Epithelial cell of prostate (primary cell): ENCODE results near the gene TRAPPC2L.
A peak's percentile ranks its signal among the peaks of the same experiment; 100 is the strongest.

Source experiments
- DNase-seq: peaks from one replicate; pipeline ENCODE4 v3.0.0-alpha.2; 2011; ENCODE audit warnings: low read depth, low spot score
- H3K27ac ChIP-seq: fragments of 450-650 bp; 2 replicates; pipeline ENCODE4 v1.5.1; 2017; ENCODE audit warnings: mild to moderate bottlenecking

The TRAPPC2L gene, protein sequence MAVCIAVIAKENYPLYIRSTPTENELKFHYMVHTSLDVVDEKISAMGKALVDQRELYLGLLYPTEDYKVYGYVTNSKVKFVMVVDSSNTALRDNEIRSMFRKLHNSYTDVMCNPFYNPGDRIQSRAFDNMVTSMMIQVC

GRCh38 chr16:88856828-88857727 is at the start of gene TRAPPC2L, which contains the start of gene GALNS:
TRAPPC2L (plus strand) TSS chr16:88857127; CDS start chr16:88857151, 24 bp downstream.
GALNS (minus strand) TSS chr16:88856947; CDS start chr16:88856877, 70 bp downstream.
- H3K27ac ChIP-seq, result peak within 1 kb of the TSS; percentile 19
- peak; percentile 56 for DNase-seq

- no peak for DNase-seq
- H3K27ac ChIP-seq, result no peak overlapping the region
These were observed 49.7 kb upstream of the TRAPPC2L start for GRCh38 chr16:88807142-88807625.

GRCh38 chr16:88807626-88808453 is 49.1 kb upstream of the TRAPPC2L start:
- no peak for DNase-seq
- no peak overlapping the region for H3K27ac ChIP-seq

DNA sequence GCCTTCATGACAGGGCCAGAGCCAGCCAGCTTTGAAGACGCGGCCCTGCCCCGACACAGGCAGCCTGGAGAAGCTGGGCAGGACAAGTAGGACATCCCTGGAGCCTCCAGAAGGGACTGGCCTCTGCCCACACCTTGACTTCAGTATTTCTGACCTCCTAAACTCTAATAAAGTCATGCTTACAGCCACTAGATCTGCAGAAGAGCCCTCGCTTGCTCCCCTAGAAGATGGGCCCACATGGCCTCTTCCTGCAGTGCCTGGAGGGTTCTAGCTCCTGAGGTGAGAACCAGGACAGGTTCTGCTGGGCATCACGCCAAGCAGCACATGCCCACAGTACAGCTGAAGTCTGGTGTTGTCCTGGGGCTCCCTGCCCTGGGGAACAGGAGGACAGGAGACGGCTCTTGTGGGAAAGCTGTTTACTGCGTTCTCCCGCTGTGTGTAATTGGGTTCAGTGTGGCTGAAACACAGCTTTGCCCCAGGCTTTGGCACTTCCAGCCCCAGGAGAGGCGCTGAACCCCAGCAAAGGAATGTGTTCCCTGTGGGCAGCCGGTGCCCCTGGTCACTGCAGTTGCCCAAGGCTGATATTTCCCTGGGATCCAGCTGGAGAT is 47.8 kb upstream of the TRAPPC2L start:
- no peak for DNase-seq
- no peak overlapping the region for H3K27ac ChIP-seq

- no peak for DNase-seq
- H3K27ac ChIP-seq, result no peak overlapping the region
These were observed 47.2 kb upstream of the TRAPPC2L start for GRCh38 chr16:88809676-88810165.

GRCh38 chr16:88810166-88810911 is 46.6 kb upstream of the TRAPPC2L start:
- peak overlapping the region; percentile 80 for H3K27ac ChIP-seq
- DNase-seq, result no peak

- DNase-seq, result no peak
- peak overlapping the region; percentile 80 for H3K27ac ChIP-seq
These were observed 45.8 kb upstream of the TRAPPC2L start for GRCh38 chr16:88810912-88811768.

- DNase-seq, result peak; percentile 64
These were observed 45.0 kb upstream of the TRAPPC2L start, which contains the start of gene APRT for GRCh38 chr16:88811769-88812512. APRT (minus strand) TSS chr16:88811928; CDS start chr16:88811899, 29 bp downstream.

GRCh38 chr16:88812513-88813268 is 44.2 kb upstream of the TRAPPC2L start:
- no peak for DNase-seq
- H3K27ac ChIP-seq, result peak overlapping the region; percentile 80

More at GRCh38 chr16:88811769-88812512, 45.0 kb upstream of the TRAPPC2L start, which contains the start of gene APRT:
- H3K27ac ChIP-seq, result peak within 1 kb of the TSS; percentile 80

DNA sequence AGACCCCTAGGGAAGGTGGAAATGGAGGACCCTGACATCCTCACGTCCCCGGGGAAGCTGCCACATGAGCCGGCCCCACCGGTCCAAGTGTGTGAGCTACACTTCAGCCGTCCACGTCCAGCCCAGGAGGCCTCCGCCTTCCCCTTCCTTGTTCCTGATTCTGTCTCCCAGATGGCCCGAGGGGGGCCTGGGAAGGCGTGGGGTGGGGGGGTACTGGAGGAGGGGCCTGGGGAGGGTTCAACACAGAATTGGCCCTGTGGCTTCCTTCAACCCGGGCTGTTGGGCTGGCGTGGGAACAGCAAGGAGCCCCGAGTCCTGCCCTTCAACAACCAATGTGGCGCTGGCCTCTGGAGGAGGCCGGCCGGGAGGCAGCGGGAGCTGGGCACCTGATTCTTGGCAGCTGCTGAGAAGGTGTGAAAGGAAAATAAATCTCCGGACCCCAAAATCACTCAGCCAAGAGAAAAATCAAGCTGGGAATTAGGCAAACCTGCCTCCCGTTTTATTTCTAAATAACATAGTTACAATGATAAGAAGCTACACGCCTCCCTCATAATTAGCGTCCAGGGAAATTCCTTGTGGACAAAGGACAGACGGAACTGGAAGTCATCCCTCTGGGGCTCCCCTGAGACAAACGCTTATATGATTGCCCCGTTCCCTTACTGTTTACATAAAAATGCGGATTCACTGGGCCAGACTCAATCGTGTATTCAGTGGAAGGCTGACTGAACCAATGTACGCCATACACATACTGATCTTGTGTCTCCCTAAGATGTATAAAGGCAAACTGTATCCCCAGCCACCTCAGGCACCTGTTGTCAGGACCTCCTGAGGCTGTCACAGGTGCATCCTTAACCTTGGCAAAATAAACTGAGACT is 43.4 kb upstream of the TRAPPC2L start:
- DNase-seq, result no peak
- no peak overlapping the region for H3K27ac ChIP-seq

DNA sequence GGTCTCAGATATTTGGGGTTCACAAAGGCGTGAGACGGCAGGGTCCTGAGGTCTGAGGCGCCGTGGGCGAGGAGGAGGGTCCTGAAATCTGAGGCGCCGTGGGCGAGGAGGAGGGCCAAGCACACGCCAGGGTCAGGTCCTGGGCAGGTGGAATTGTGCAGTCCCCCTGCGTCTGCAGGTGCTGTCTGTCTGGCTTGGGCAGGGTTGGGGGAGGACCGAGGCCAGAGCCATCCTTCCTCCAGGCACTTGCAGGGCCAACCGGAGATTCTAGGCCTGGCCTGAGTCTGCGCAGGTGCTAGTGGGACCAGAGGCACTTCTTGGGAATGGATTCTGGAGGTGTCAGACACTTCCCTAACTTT is 42.8 kb upstream of the TRAPPC2L start:
- DNase-seq, result no peak
- no peak overlapping the region for H3K27ac ChIP-seq

DNA sequence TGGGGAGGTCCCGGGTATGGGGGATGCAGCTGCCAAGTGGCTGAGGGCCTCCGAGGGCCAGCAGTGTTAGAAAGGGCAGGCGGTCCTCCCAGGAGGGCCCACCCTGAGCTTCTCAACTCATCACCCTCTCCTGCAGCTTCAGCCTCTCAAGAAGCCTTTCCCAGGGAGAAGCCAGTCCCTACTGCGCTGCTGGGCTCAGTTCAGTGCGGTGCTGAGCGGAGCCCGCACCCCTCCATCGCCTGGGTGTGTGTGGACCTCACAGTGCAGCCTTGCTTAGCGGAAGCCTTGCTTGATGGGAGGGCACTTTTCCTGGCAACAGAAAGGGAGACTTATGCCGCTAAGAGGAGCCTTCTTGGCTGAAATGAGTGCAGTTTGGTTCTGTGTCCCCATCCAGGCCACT is 41.7 kb upstream of the TRAPPC2L start:
- no peak for DNase-seq
- H3K27ac ChIP-seq, result no peak overlapping the region

- no peak for DNase-seq
- H3K27ac ChIP-seq, result no peak overlapping the region
These were observed 40.9 kb upstream of the TRAPPC2L start for GRCh38 chr16:88815901-88816589.

- H3K27ac ChIP-seq, result no peak overlapping the region
- DNase-seq, result no peak
These were observed 40.0 kb upstream of the TRAPPC2L start for GRCh38 chr16:88816736-88817535.
